Body of pancreas (tissue), 4 donors: ENCODE measurements around the gene RSPH9.

Experiments used
- POLR2A ChIP-seq, 3 donors: fragments of 450-650 bp; IDR thresholded peaks; one replicate each; pipeline ENCODE4 v1.6.1; 2016; ENCODE audit warnings: antibody characterized with exemption in 3 of 3, mild to moderate bottlenecking in 2 of 3
- TF ChIP-seq, protein P1 (sequence below), 7 experiments: fragments of 450-650 bp in 4 of 7; fragments of 200-600 bp in 3 of 7; sonication (generic) in 3 of 7; IDR thresholded peaks; one replicate each; pipeline ENCODE4 v1.5.1; 2016 to 2019; ENCODE audit warnings: antibody characterized with exemption in 7 of 7

DNA sequence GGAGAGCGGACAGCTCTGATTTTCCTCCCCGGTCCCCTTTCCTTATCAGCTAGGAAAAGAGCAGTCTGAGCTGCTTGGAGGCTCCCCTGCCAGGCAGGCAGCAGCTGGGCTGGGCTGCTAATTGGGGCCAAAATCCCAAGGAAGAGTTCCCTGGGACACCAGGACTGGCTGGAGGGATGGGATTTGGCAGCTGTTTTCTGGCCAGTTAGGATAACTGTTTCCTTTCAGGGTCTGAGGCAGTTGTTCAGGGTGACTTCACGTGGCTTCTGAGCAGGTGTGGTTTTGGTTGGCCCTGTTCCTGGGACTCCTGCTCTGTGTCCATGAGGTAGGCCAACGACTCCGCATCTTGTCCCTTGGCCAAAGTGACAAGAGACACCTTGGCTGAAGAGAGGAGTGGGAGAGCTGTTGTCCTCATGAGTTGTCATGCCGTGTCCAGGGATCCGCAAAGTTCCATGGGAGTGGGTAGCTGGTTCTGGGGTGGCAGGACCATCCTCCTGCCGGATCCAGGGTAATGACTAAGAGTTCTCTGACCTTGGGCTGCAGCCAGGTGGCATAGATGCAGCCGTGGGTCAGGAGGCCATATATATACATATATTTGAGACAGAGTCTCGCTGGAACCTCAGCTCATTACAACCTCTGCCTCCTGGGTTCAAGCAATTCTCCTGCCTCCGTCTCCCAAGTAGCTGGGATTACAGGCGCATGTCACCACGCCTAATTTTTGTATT is 21.5 kb downstream of the RSPH9 start:
- TF ChIP-seq, protein P1, sequence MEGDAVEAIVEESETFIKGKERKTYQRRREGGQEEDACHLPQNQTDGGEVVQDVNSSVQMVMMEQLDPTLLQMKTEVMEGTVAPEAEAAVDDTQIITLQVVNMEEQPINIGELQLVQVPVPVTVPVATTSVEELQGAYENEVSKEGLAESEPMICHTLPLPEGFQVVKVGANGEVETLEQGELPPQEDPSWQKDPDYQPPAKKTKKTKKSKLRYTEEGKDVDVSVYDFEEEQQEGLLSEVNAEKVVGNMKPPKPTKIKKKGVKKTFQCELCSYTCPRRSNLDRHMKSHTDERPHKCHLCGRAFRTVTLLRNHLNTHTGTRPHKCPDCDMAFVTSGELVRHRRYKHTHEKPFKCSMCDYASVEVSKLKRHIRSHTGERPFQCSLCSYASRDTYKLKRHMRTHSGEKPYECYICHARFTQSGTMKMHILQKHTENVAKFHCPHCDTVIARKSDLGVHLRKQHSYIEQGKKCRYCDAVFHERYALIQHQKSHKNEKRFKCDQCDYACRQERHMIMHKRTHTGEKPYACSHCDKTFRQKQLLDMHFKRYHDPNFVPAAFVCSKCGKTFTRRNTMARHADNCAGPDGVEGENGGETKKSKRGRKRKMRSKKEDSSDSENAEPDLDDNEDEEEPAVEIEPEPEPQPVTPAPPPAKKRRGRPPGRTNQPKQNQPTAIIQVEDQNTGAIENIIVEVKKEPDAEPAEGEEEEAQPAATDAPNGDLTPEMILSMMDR (IDR thresholded peaks at IDR 0.05), result no peak
- TF ChIP-seq POLR2A (IDR thresholded peaks at IDR 0.05), result no peak
